Stimulated activated effector memory CD8-positive, alpha-beta T cell treated with anti-CD3 and anti-CD28 coated beads, Interleukin-12 subunit alpha, Interleukin-12 subunit beta, amount 100 ng/mL, for 72 hours (primary cell): ENCODE measurements around the gene FARS2.

Source experiments
- ATAC-seq: fragments of 150-1000 bp; cut with Tn5 transposase; 2 replicates; pipeline ENCODE4 v1.10.0; 2021
- DNase-seq, 2 donors: peaks; one replicate each; pipeline ENCODE4 v3.0.0; 2021 to 2022; ENCODE audit warnings: low spot score in 2 of 2
- H3K27ac Mint-ChIP-seq: one replicate; pipeline ENCODE4 v1.8.0; 2022; ENCODE audit warnings: mild to moderate bottlenecking, mixed read lengths
- H3K36me3 Mint-ChIP-seq: one replicate; pipeline ENCODE4 v1.8.0; 2022; ENCODE audit warnings: mild to moderate bottlenecking, mixed read lengths
- H3K4me1 Mint-ChIP-seq: one replicate; pipeline ENCODE4 v1.8.0; 2022; ENCODE audit warnings: mixed read lengths
- H3K4me3 Mint-ChIP-seq: one replicate; pipeline ENCODE4 v1.8.0; 2022; ENCODE audit warnings: mild to moderate bottlenecking, mixed read lengths
- H3K9me3 Mint-ChIP-seq: one replicate; pipeline ENCODE4 v1.8.0; 2022; ENCODE audit warnings: mixed read lengths

FARS2 gene

GRCh38 chr6:5481033-5481432 lies 219.7 kb downstream of the FARS2 start:
- Mint-ChIP-seq H3K9me3 (no peaks in the 10 kb centered on the region), H3K36me3 (no peaks in the 10 kb centered on the region), H3K27ac (no peak overlapping the region), H3K4me1 (peaks cover under 1% of the 10 kb centered on the region), H3K4me3 (no peak overlapping the region)
- no peak for DNase-seq
- ATAC-seq: no peak

DNA sequence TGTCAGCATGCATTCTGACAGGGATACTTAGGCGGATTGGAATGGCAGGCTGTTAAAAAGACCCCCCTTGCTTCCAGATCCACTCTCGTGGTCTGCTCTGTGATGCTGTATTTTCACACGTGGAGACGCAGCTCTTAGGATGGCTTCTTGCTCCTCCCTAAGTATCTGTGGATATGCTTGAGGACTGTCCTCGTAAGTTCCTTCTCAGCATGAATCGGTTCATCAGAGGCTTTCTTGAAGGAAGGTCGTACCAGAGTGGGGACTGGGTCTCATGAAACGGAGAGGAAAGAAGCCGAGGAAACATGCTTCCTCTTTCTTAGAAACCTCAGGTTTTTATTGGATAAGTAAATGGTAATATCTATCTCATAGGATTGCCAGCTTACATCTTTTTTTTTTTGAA lies 220.4 kb downstream of the FARS2 start:
- DNase-seq (no peak), ATAC-seq (no peak)
- Mint-ChIP-seq H3K36me3 (no peaks in the 10 kb centered on the region), H3K4me1 (peaks cover 6% of the 10 kb centered on the region), H3K9me3 (no peaks in the 10 kb centered on the region), H3K4me3 (no peak overlapping the region), H3K27ac (no peak overlapping the region)

DNA sequence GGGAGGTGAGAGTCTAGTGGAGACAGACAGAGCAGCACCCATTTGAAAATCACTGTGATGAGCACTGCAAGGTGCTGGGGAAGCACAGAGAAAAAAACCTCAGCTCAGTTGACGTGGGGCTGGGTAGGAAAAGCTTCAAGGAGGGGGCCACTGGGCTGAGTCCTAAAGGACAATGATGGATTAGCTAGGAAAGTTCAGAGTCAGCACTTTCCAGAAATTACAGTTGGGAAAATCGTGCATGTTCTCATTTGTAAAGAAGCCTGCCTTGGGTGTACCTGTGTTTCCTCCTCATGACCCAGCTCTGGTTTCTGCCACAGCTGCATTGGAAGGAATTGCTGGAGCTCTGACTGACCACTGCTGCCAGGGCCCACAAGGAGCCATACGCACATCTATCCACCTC lies 221.3 kb downstream of the FARS2 start:
- no peak overlapping the region for H3K4me3 Mint-ChIP-seq
- no peak for DNase-seq
- no peak for ATAC-seq
- no peaks in the 10 kb centered on the region for H3K9me3 Mint-ChIP-seq
- H3K36me3 Mint-ChIP-seq: no peaks in the 10 kb centered on the region
- H3K4me1 Mint-ChIP-seq: peaks cover 6% of the 10 kb centered on the region
- H3K27ac Mint-ChIP-seq: no peak overlapping the region

- DNase-seq (no peak), ATAC-seq (no peak)
- H3K9me3 Mint-ChIP-seq: no peaks in the 10 kb centered on the region
- peaks cover 6% of the 10 kb centered on the region for H3K4me1 Mint-ChIP-seq
- no peaks in the 10 kb centered on the region for H3K36me3 Mint-ChIP-seq
- no peak overlapping the region for H3K27ac Mint-ChIP-seq
- no peak overlapping the region for H3K4me3 Mint-ChIP-seq
Measured at GRCh38 chr6:5484692-5485091, 223.4 kb downstream of the FARS2 start.

- peak overlapping the region; percentile 40 for H3K27ac Mint-ChIP-seq
- peaks cover 6% of the 10 kb centered on the region for H3K4me1 Mint-ChIP-seq
- no peak for ATAC-seq
- no peak for DNase-seq
- peaks cover 2% of the 10 kb centered on the region for H3K36me3 Mint-ChIP-seq
- H3K4me3 Mint-ChIP-seq: no peak overlapping the region
- no peaks in the 10 kb centered on the region for H3K9me3 Mint-ChIP-seq
Measured at GRCh38 chr6:5486214-5486613, 224.9 kb downstream of the FARS2 start.

DNA sequence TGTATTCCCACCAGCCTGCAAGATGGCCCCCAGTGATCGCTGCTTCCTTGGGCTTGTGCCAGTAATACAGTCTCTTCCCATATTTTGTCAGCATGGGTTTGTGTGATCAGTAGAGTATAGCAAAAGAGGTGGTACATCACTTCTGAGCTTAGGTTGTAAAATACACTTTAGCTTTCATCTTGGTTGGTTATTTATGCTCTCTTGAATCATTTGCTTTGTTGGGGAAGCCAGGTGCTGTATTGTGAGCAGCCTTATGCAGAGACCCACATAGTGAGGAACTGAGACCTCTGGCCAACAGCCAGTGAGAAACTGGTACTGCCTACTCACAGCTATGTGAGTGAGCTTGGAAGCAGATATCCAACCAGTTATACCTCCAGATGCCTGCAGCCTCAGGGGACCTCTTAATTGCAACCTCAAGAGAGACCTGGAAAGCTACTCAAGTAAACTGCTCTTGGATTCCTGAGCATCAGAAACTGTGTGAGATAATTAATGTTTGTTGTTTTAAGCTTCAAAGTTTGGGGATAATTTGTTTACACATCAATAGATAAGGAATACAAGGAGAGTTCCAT lies 229.3 kb downstream of the FARS2 start:
- ATAC-seq: no peak
- no peak overlapping the region for H3K4me3 Mint-ChIP-seq

DNA sequence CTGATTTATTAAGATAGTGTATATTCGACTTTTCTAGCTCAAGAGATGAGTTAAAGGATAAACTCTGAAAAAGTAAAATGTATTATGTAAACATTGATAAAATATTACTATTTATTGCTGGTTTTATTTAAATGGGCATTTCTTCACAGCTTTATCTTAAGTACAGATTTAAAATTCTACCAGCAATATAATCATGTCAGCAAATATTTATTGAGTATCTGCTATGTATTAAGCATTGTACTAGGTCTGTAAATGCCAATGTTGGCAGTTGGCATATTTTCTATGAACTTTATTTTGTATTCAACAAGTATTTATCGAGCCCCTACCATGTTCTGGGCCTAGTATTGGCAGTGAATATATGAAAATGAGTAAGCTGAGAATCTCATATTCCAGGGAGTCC lies 231.0 kb downstream of the FARS2 start:
- DNase-seq (no peak), ATAC-seq (no peak)
- no peak overlapping the region for H3K4me3 Mint-ChIP-seq
- no peak overlapping the region for H3K27ac Mint-ChIP-seq
- H3K4me1 Mint-ChIP-seq: no peaks in the 10 kb centered on the region
- H3K36me3 Mint-ChIP-seq: peaks cover 5% of the 10 kb centered on the region
- H3K9me3 Mint-ChIP-seq: no peaks in the 10 kb centered on the region

More for the DNA sequence above, 229.3 kb downstream of the FARS2 start:
- DNase-seq: no peak
- Mint-ChIP-seq H3K9me3 (no peaks in the 10 kb centered on the region), H3K36me3 (peaks cover 5% of the 10 kb centered on the region), H3K27ac (no peak overlapping the region), H3K4me1 (peaks cover 6% of the 10 kb centered on the region)

DNA sequence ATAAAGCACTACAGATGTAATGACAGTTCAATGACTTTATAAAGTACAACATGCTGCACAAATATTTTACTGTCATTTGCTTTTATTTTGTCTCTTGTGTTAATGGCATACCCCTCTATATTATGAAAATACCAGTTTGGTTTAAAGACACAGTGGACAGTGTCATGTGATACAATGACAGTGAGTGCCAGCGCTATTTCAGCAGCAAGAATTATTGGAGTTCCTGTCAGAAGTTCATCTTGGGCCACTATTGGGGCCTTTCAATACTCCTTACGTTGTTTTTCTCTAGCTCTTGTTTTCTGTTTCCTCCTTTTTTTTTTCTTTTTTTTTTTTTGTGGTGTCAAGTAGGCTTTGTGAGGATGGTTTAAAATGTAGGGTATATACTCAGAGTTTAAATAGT lies 232.5 kb downstream of the FARS2 start:
- DNase-seq (no peak), ATAC-seq (no peak)
- Mint-ChIP-seq H3K4me1 (peaks cover 11% of the 10 kb centered on the region), H3K9me3 (no peaks in the 10 kb centered on the region), H3K27ac (no peak overlapping the region), H3K4me3 (no peak overlapping the region), H3K36me3 (peaks cover 5% of the 10 kb centered on the region)

- H3K4me1 Mint-ChIP-seq: peaks cover 38% of the 10 kb centered on the region
- no peaks in the 10 kb centered on the region for H3K36me3 Mint-ChIP-seq
- DNase-seq (no peak), ATAC-seq (peak; percentile 82)
- peak overlapping the region; percentile 88 for H3K27ac Mint-ChIP-seq
- H3K4me3 Mint-ChIP-seq: peak overlapping the region; percentile 56
- no peaks in the 10 kb centered on the region for H3K9me3 Mint-ChIP-seq
Measured at GRCh38 chr6:5497896-5498578, 236.7 kb downstream of the FARS2 start.

- H3K27ac Mint-ChIP-seq: peak overlapping the region; percentile 88
- H3K9me3 Mint-ChIP-seq: no peaks in the 10 kb centered on the region
Measured at GRCh38 chr6:5498579-5498899, 237.2 kb downstream of the FARS2 start.

GRCh38 chr6:5499644-5500306 lies 238.5 kb downstream of the FARS2 start:
- no peaks in the 10 kb centered on the region for H3K36me3 Mint-ChIP-seq
- peak overlapping the region; percentile 56 for H3K4me3 Mint-ChIP-seq
- peak overlapping the region; percentile 88 for H3K27ac Mint-ChIP-seq
- no peaks in the 10 kb centered on the region for H3K9me3 Mint-ChIP-seq
- ATAC-seq (peak; percentile 74), DNase-seq (no peak)
- H3K4me1 Mint-ChIP-seq: peaks cover 38% of the 10 kb centered on the region

More at GRCh38 chr6:5498579-5498899, 237.2 kb downstream of the FARS2 start:
- peak; percentile 77 for ATAC-seq
- no peak for DNase-seq
- H3K4me1 Mint-ChIP-seq: peaks cover 38% of the 10 kb centered on the region
- no peaks in the 10 kb centered on the region for H3K36me3 Mint-ChIP-seq
- H3K4me3 Mint-ChIP-seq: peak overlapping the region; percentile 56

- DNase-seq: no peak
- no peak for ATAC-seq
- Mint-ChIP-seq H3K36me3 (no peaks in the 10 kb centered on the region), H3K9me3 (no peaks in the 10 kb centered on the region), H3K4me3 (no peak overlapping the region), H3K27ac (no peak overlapping the region), H3K4me1 (peaks cover 49% of the 10 kb centered on the region)
Measured at GRCh38 chr6:5501837-5502236, 240.5 kb downstream of the FARS2 start.

- DNase-seq (no peak), ATAC-seq (no peak)
- Mint-ChIP-seq H3K4me1 (peaks cover 55% of the 10 kb centered on the region), H3K27ac (no peak overlapping the region), H3K4me3 (no peak overlapping the region), H3K36me3 (no peaks in the 10 kb centered on the region), H3K9me3 (no peaks in the 10 kb centered on the region)
Measured at GRCh38 chr6:5504078-5504477, 242.8 kb downstream of the FARS2 start.

DNA sequence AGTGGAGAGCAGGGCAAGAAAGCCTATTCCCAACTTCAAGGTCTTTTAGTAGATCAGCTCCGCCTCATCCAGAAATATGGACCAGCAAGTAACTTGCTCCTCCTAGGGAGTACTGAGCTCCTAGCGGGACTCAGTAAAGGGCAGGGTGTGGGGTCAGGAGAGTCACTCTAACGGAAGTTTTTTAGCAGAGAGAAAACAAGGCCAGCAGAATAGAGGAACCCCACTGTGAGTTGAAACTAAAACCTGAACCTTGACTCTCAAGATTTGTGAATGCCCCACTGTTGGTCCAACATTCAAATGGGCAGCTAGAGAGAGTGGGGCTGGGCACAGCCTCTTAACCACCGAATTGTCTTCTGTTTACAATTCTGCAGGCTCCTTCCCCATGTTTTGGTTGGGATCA lies 244.8 kb downstream of the FARS2 start:
- no peak overlapping the region for H3K4me3 Mint-ChIP-seq
- DNase-seq (peak in 1 of 2 donors; percentile 25), ATAC-seq (no peak)
- H3K27ac Mint-ChIP-seq: no peak overlapping the region
- H3K9me3 Mint-ChIP-seq: no peaks in the 10 kb centered on the region
- H3K4me1 Mint-ChIP-seq: peaks cover 40% of the 10 kb centered on the region
- H3K36me3 Mint-ChIP-seq: no peaks in the 10 kb centered on the region

DNA sequence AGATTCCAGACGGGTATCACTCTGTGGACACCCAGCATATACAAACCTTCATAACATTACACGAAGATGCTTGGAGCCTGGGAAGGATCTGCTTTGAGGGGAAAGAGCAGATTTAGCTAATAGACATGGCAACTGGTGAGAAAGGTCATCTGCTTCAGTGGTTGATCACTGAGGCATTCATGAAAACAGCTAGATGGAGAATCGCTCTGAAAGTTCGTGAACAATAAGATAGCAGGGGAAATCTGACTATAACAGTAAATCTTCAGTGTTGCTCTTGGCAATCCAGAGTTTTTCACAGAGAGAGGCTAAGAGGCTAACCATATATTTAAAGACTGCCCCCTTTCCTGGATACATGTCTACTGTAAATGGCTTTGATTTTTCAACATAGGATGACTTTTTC lies 245.3 kb downstream of the FARS2 start:
- Mint-ChIP-seq H3K9me3 (no peaks in the 10 kb centered on the region), H3K4me3 (peak overlapping the region; percentile 28), H3K36me3 (no peaks in the 10 kb centered on the region), H3K27ac (no peak overlapping the region), H3K4me1 (peaks cover 41% of the 10 kb centered on the region)
- DNase-seq (peak in 1 of 2 donors; percentile 41), ATAC-seq (peak; percentile 11)

GRCh38 chr6:5507131-5507681 lies 245.9 kb downstream of the FARS2 start:
- H3K4me3 Mint-ChIP-seq: peak overlapping the region; percentile 28
- DNase-seq (peak in 1 of 2 donors; percentile 40), ATAC-seq (peak; percentile 87)

More at GRCh38 chr6:5507131-5507681, 245.9 kb downstream of the FARS2 start:
- peak overlapping the region; percentile 29 for H3K27ac Mint-ChIP-seq
- peaks cover 41% of the 10 kb centered on the region for H3K4me1 Mint-ChIP-seq
- H3K36me3 Mint-ChIP-seq: no peaks in the 10 kb centered on the region
- no peaks in the 10 kb centered on the region for H3K9me3 Mint-ChIP-seq
